HepG2 (cell line): Measurements from ENCODE around the gene IGFALS. TPM values are rescaled to one million over a fixed set of nuclear protein-coding genes. Genes with fewer than 3 reads are reported as not detected.

Experiments used
- ARNT ChIP-seq: fragments of 450-650 bp; IDR thresholded peaks from 2 replicates; pipeline ENCODE4 v1.6.1; 2017
- KLF9 ChIP-seq: IDR thresholded peaks from 2 replicates; pipeline ENCODE4 v1.6.1; 2016; ENCODE audit warnings: low read depth
- MAZ ChIP-seq, 2 experiments: sonication (generic) in 1 of 2; formaldehyde crosslinking in 1 of 2; IDR thresholded peaks; 2 replicates each; pipeline versions ENCODE4 v1.5.0 to v1.6.1; 2012 to 2020; ENCODE audit warnings: low read depth in 2 of 2, mild to moderate bottlenecking in 2 of 2, borderline replicate concordance in 1 of 2, improper control_type of control experiment in 1 of 2, low read length in 1 of 2, missing genetic modification reagents in 1 of 2, moderate library complexity in 1 of 2
- MTA1 ChIP-seq: sonication (generic); formaldehyde crosslinking; IDR thresholded peaks from 2 replicates; pipeline ENCODE4 v1.4.0; 2020; ENCODE audit warnings: missing genetic modification reagents, mild to moderate bottlenecking, borderline replicate concordance
- PHF5A ChIP-seq: IDR thresholded peaks from one replicate; pipeline ENCODE4 v1.6.1; 2018; ENCODE audit warnings: low read depth, missing genetic modification reagents; ENCODE audit not compliant: unreplicated experiment
- POLR2AphosphoS5 ChIP-seq: IDR thresholded peaks from 2 replicates; pipeline ENCODE4 v1.6.1; 2012; ENCODE audit warnings: low read depth, low read length
- RORA ChIP-seq: sonication (generic); formaldehyde crosslinking; IDR thresholded peaks from 2 replicates; pipeline ENCODE4 v1.5.0; 2020; ENCODE audit warnings: mild to moderate bottlenecking, missing genetic modification reagents, moderate library complexity
- TCF7 ChIP-seq: sonication (generic); IDR thresholded peaks from 2 replicates; pipeline ENCODE4 v1.6.1; 2016; ENCODE audit warnings: antibody characterized with exemption, low read depth
- ZFP37 ChIP-seq: sonication (generic); formaldehyde crosslinking; IDR thresholded peaks from 2 replicates; pipeline ENCODE4 v1.4.0; 2020; ENCODE audit warnings: missing genetic modification reagents, borderline replicate concordance
- ZNF225 ChIP-seq: sonication (generic); formaldehyde crosslinking; IDR thresholded peaks from 2 replicates; pipeline ENCODE4 v1.4.0; 2020; ENCODE audit warnings: mild to moderate bottlenecking, missing genetic modification reagents
- ZNF317 ChIP-seq: sonication (generic); formaldehyde crosslinking; IDR thresholded peaks from 2 replicates; pipeline ENCODE4 v1.5.0; 2020; ENCODE audit warnings: mild to moderate bottlenecking, missing genetic modification reagents
- ZNF468 ChIP-seq: sonication (generic); formaldehyde crosslinking; IDR thresholded peaks from 2 replicates; pipeline ENCODE4 v1.8.0; 2022; ENCODE audit warnings: mild to moderate bottlenecking, moderate library complexity, missing genetic modification reagents
- ZNF768 ChIP-seq: sonication (generic); formaldehyde crosslinking; IDR thresholded peaks from 2 replicates; pipeline ENCODE4 v1.4.0; 2020; ENCODE audit warnings: missing genetic modification reagents
- ZNF773 ChIP-seq: sonication (generic); formaldehyde crosslinking; IDR thresholded peaks from 2 replicates; pipeline ENCODE4 v1.4.0; 2020; ENCODE audit warnings: missing genetic modification reagents, borderline replicate concordance
- polyA plus RNA-seq, 8 experiments: library from polyadenylated mRNA; depleted of rRNA in 3 of 8; stranded (reverse) in 7 of 8; unstranded in 1 of 8; fragments of >200 nt; fragmentation: Illumina TruSeq in 4 of 8; extraction: Trizol in 4 of 8; gene quantifications; 2 replicates each; pipeline versions ENCODE4 v1.2.1 to v1.2.3, GENCODE V29; 2011 to 2016; ENCODE audit warnings: low read depth in 4 of 8, missing spikeins in 1 of 8, mixed read lengths in 1 of 8; ENCODE audit not compliant: insufficient read depth in 1 of 8
- total RNA-seq, 5 experiments: library from RNA; depleted of rRNA; stranded (reverse); fragments of >200 nt; fragmentation: Illumina TruSeq; extraction: Trizol; gene quantifications; 2 replicates each; pipeline ENCODE4 v1.2.3, GENCODE V29; 2016; ENCODE audit warnings: low read depth in 1 of 5
- TF ChIP-seq, protein P1 (sequence below): sonication (generic); formaldehyde crosslinking; IDR thresholded peaks from 2 replicates; pipeline ENCODE4 v1.5.0; 2020; ENCODE audit warnings: mild to moderate bottlenecking, missing genetic modification reagents, borderline replicate concordance
- TF ChIP-seq, protein P2 (sequence below): sonication (generic); formaldehyde crosslinking; IDR thresholded peaks from 2 replicates; pipeline ENCODE4 v1.8.1; 2023; ENCODE audit warnings: mild to moderate bottlenecking, moderate library complexity, missing genetic modification reagents
- TF ChIP-seq, protein P3 (sequence below): sonication (generic); formaldehyde crosslinking; IDR thresholded peaks from 2 replicates; pipeline ENCODE4 v1.4.0; 2020; ENCODE audit warnings: missing genetic modification reagents
- TF ChIP-seq, protein P4 (sequence below): sonication (generic); formaldehyde crosslinking; conservative IDR thresholded peaks from 2 replicates; pipeline ENCODE4 v1.4.0; 2020; ENCODE audit warnings: missing genetic modification reagents
- TF ChIP-seq, protein P5 (sequence below): sonication (generic); formaldehyde crosslinking; IDR thresholded peaks from 2 replicates; pipeline ENCODE4 v1.9.0; 2022; ENCODE audit warnings: low read depth, missing genetic modification reagents

Gene IGFALS
- total and polyA plus RNA-seq, 2 of the 13 experiments (the other 11 are each of a cell fraction or from before 2014, with no cell fraction given) = 0.34 to 2.4 TPM

DNA sequence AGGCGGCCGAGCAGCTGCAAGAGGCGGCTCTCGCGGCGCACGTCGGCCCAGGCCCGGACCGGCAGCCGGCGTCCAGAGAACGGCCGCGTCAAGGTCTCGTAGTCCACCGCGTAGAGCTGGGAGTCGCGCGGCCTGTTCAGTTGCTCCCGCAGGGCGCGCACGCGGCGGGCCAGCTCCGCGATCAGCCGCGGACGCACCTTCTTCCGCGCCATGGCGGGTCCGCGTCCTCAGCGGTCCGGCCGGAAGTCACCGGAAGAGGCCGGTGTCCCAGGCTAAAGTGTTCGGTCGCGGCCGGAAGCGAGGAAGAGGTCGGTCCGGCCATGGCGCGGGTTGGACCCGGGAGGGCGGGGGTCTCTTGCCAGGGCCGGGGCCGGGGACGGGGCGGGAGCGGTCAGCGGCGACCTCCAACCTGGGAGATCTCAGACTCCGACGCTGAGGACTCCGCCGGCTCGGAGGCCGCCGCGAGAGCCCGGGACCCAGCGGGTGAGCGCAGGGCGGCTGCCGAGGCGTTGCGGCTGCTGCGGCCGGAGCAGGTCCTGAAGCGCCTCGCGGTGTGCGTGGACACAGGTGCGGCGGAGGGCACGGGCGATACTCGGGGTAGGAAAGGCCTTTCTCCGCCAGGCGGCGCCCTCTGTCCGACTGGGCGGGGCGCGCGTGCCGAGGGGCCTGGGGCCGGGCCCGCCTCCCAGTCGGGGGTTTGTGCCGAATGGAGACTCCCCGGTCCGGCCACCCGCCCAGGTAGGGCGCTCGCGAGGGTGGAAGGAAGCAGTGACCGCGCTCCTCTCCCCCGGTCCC lies 20.4 kb downstream of the IGFALS start, which contains the start of gene MRPS34 (continued):
- TF ChIP-seq, protein P1, sequence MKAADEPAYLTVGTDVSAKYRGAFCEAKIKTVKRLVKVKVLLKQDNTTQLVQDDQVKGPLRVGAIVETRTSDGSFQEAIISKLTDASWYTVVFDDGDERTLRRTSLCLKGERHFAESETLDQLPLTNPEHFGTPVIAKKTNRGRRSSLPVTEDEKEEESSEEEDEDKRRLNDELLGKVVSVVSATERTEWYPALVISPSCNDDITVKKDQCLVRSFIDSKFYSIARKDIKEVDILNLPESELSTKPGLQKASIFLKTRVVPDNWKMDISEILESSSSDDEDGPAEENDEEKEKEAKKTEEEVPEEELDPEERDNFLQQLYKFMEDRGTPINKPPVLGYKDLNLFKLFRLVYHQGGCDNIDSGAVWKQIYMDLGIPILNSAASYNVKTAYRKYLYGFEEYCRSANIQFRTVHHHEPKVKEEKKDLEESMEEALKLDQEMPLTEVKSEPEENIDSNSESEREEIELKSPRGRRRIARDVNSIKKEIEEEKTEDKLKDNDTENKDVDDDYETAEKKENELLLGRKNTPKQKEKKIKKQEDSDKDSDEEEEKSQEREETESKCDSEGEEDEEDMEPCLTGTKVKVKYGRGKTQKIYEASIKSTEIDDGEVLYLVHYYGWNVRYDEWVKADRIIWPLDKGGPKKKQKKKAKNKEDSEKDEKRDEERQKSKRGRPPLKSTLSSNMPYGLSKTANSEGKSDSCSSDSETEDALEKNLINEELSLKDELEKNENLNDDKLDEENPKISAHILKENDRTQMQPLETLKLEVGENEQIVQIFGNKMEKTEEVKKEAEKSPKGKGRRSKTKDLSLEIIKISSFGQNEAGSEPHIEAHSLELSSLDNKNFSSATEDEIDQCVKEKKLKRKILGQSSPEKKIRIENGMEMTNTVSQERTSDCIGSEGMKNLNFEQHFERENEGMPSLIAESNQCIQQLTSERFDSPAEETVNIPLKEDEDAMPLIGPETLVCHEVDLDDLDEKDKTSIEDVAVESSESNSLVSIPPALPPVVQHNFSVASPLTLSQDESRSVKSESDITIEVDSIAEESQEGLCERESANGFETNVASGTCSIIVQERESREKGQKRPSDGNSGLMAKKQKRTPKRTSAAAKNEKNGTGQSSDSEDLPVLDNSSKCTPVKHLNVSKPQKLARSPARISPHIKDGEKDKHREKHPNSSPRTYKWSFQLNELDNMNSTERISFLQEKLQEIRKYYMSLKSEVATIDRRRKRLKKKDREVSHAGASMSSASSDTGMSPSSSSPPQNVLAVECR = peak; percentile 97
- TF ChIP-seq, protein P2, sequence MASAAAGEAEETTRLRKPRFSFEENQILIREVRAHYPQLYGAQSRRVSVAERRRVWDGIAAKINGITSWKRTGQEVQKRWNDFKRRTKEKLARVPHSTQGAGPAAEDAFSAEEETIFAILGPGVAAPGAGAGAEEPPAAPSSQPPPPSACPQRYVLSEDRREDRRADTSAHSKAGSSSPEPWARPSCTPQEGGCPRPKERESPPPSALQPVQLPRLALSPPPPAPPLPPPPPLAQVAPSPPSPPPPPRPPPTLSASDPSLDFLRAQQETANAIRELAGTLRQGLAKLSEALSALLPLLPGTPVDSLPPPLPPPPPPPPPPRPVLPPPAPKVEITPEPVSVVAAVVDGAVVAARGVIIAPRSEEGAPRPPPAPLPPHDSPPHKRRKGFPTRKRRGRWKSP (CRISPR knock-in tag) = peak; percentile 50
- TF ChIP-seq, protein P3, sequence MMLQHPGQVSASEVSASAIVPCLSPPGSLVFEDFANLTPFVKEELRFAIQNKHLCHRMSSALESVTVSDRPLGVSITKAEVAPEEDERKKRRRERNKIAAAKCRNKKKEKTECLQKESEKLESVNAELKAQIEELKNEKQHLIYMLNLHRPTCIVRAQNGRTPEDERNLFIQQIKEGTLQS (CRISPR knock-in tag) = no peak
- TF ChIP-seq ZNF317 (no peak), ZNF768 (CRISPR knock-in tag) (peak; percentile 83; the same call in 1 of the 2 replicates), MTA1 (no peak), ZNF468 (no peak; the same call in 1 of the 2 replicates), ARNT (no peak), KLF9 (CRISPR knock-in tag) (0 out of 2 replicates have a peak, but pooled peaks have one; percentile 39), RORA (CRISPR knock-in tag) (no peak), ZFP37 (CRISPR knock-in tag) (0 out of 2 replicates have a peak, but pooled peaks have one; percentile 65), POLR2AphosphoS5 (peak; percentile 78), PHF5A (CRISPR knock-in tag) (peak; percentile 89), MAZ (IDR thresholded peaks at IDR 0.05; ENCODE audit: borderline replicate concordance, low read depth, low read length) (peak; percentile 79; the same call in 1 of the 2 replicates), MAZ (CRISPR knock-in tag; IDR thresholded peaks at IDR 0.05; ENCODE audit: low read depth) (peak; percentile 98), TCF7 (no peak), ZNF773 (peak; percentile 88; the same call in 1 of the 2 replicates), ZNF225 (CRISPR knock-in tag) (no peak)
- TF ChIP-seq, protein P4, sequence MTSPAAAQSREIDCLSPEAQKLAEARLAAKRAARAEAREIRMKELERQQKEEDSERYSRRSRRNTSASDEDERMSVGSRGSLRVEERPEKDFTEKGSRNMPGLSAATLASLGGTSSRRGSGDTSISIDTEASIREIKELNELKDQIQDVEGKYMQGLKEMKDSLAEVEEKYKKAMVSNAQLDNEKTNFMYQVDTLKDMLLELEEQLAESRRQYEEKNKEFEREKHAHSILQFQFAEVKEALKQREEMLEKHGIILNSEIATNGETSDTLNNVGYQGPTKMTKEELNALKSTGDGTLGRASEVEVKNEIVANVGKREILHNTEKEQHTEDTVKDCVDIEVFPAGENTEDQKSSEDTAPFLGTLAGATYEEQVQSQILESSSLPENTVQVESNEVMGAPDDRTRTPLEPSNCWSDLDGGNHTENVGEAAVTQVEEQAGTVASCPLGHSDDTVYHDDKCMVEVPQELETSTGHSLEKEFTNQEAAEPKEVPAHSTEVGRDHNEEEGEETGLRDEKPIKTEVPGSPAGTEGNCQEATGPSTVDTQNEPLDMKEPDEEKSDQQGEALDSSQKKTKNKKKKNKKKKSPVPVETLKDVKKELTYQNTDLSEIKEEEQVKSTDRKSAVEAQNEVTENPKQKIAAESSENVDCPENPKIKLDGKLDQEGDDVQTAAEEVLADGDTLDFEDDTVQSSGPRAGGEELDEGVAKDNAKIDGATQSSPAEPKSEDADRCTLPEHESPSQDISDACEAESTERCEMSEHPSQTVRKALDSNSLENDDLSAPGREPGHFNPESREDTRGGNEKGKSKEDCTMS (CRISPR knock-in tag) = no peak
- TF ChIP-seq, protein P5, sequence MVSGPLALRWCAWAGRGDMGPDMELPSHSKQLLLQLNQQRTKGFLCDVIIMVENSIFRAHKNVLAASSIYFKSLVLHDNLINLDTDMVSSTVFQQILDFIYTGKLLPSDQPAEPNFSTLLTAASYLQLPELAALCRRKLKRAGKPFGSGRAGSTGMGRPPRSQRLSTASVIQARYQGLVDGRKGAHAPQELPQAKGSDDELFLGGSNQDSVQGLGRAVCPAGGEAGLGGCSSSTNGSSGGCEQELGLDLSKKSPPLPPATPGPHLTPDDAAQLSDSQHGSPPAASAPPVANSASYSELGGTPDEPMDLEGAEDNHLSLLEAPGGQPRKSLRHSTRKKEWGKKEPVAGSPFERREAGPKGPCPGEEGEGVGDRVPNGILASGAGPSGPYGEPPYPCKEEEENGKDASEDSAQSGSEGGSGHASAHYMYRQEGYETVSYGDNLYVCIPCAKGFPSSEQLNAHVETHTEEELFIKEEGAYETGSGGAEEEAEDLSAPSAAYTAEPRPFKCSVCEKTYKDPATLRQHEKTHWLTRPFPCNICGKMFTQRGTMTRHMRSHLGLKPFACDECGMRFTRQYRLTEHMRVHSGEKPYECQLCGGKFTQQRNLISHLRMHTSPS (CRISPR knock-in tag) = no peak
